ENCODE results near the gene BANF2. TPM values are rescaled to one million over a fixed set of nuclear protein-coding genes. Genes with fewer than 3 reads are reported as not detected.

BANF2 gene
- polyA plus RNA-seq, 3 donors, result not detected

GRCh38 chr20:17738154-17738553 is 38.4 kb downstream of the BANF2 start:
- Histone ChIP-seq H3K4me3 (replicated peaks in 1 of 3; ENCODE audit: low read depth in 2 of 3, low read length in 3 of 3) (no peak overlapping the region), H3K9ac (ENCODE audit: insufficient read depth, low read length, poor library complexity, severe bottlenecking) (no peak overlapping the region), H3K36me3 (replicated peaks in 1 of 2; ENCODE audit: control insufficient read depth in 1 of 2, insufficient read depth in 2 of 2, low read length in 2 of 2) (no peaks in the 10 kb centered on the region), H3K27me3 (ENCODE audit: control insufficient read depth in 2 of 2, insufficient read depth in 2 of 2, low read length in 2 of 2) (no peaks in the 10 kb centered on the region), H4K20me1 (ENCODE audit: insufficient read depth, low read length) (no peaks in the 10 kb centered on the region), H3K4me2 (replicated peaks; ENCODE audit: extremely low read depth, low read length, poor library complexity, severe bottlenecking) (no peak overlapping the region), H3K27ac (ENCODE audit: low read depth in 1 of 2, low read length in 2 of 2) (no peak overlapping the region), H3K9me3 (replicated peaks in 1 of 2; ENCODE audit: control insufficient read depth in 1 of 2, insufficient read depth in 1 of 2, low read length in 2 of 2) (peaks cover 4% of the 10 kb centered on the region in 2 donors), H3K4me1 (ENCODE audit: control insufficient read depth in 1 of 2, insufficient read depth in 2 of 2, low read length in 2 of 2) (no peaks in the 10 kb centered on the region), H2AFZ (ENCODE audit: insufficient read depth, low read depth, low read length, poor library complexity, severe bottlenecking) (no peak overlapping the region), H3K79me2 (ENCODE audit: insufficient read depth, low read length) (no peaks in the 10 kb centered on the region)
- TF ChIP-seq CTCF (IDR thresholded peaks at IDR 0.05), result no peak
- Mint-ChIP-seq H3K36me3 (no peaks in the 10 kb centered on the region), H3K27me3 (ENCODE audit: low read depth in 3 of 3) (peaks cover 0 to 2% (median 0%) of the 10 kb centered on the region in 3 donors), H3K4me1 (no peaks in the 10 kb centered on the region), H3K9me3 (peaks cover 3 to 21% (median 10%) of the 10 kb centered on the region in 7 donors), H3K27ac (no peak overlapping the region), H3K4me3 (no peak overlapping the region)
- intact Hi-C loops (cut with micrococcal nuclease), result no loop called here
- 100% methylated on average over 1 of the region's 3 CpGs for WGBS (ENCODE audit: insufficient coverage)
- no peak for DNase-seq

- Histone ChIP-seq H2AFZ (ENCODE audit: insufficient read depth, low read depth, low read length, poor library complexity, severe bottlenecking) (no peak overlapping the region), H3K9ac (ENCODE audit: insufficient read depth, low read length, poor library complexity, severe bottlenecking) (no peak overlapping the region), H3K9me3 (replicated peaks in 1 of 2; ENCODE audit: control insufficient read depth in 1 of 2, insufficient read depth in 1 of 2, low read length in 2 of 2) (peaks cover 1 to 2% of the 10 kb centered on the region in 2 donors), H3K4me3 (replicated peaks in 1 of 3; ENCODE audit: low read depth in 2 of 3, low read length in 3 of 3) (no peak overlapping the region), H3K79me2 (ENCODE audit: insufficient read depth, low read length) (no peaks in the 10 kb centered on the region), H3K27me3 (ENCODE audit: control insufficient read depth in 2 of 2, insufficient read depth in 2 of 2, low read length in 2 of 2) (no peaks in the 10 kb centered on the region), H4K20me1 (ENCODE audit: insufficient read depth, low read length) (no peaks in the 10 kb centered on the region), H3K27ac (ENCODE audit: low read depth in 1 of 2, low read length in 2 of 2) (no peak overlapping the region), H3K4me1 (ENCODE audit: control insufficient read depth in 1 of 2, insufficient read depth in 2 of 2, low read length in 2 of 2) (no peaks in the 10 kb centered on the region), H3K4me2 (replicated peaks; ENCODE audit: extremely low read depth, low read length, poor library complexity, severe bottlenecking) (no peak overlapping the region), H3K36me3 (replicated peaks in 1 of 2; ENCODE audit: control insufficient read depth in 1 of 2, insufficient read depth in 2 of 2, low read length in 2 of 2) (no peaks in the 10 kb centered on the region)
- WGBS (ENCODE audit: insufficient coverage), result 88% methylated on average over 3 of the region's 5 CpGs
- H3K27me3 Mint-ChIP-seq (ENCODE audit: low read depth in 3 of 3), result peaks cover 0 to 4% (median 0%) of the 10 kb centered on the region in 3 donors
- no peak overlapping the region for H3K4me3 Mint-ChIP-seq
- no peak overlapping the region for H3K27ac Mint-ChIP-seq
- no peak for DNase-seq
- H3K36me3 Mint-ChIP-seq, result no peaks in the 10 kb centered on the region
- intact Hi-C loops (cut with micrococcal nuclease), result no loop called here
- H3K9me3 Mint-ChIP-seq, result peaks cover under 1 to 15% (median 8%) of the 10 kb centered on the region in 7 donors
- TF ChIP-seq CTCF (IDR thresholded peaks at IDR 0.05), result no peak
- H3K4me1 Mint-ChIP-seq, result no peaks in the 10 kb centered on the region
These were observed 41.5 kb downstream of the BANF2 start for GRCh38 chr20:17741220-17741619.
